Suprapubic skin (tissue), 4 donors: ENCODE measurements around the gene CNGA3. TPM values are rescaled to one million over a fixed set of nuclear protein-coding genes. Genes with fewer than 3 reads are reported as not detected.
A peak's percentile ranks its signal among the peaks of the same experiment; 100 is the strongest.

Source experiments
- DNase-seq, 2 donors: peaks; one replicate each; pipeline ENCODE4 v3.0.0-alpha.2; 2019; ENCODE audit warnings: low spot score in 2 of 2
- H3K27ac ChIP-seq: fragments of 200-600 bp; sonication (generic); one replicate; pipeline ENCODE4 v1.5.1; 2019
- H3K27me3 ChIP-seq: fragments of 200-600 bp; sonication (generic); one replicate; pipeline ENCODE4 v1.5.1; 2019
- H3K36me3 ChIP-seq: fragments of 200-600 bp; sonication (generic); one replicate; pipeline ENCODE4 v1.5.1; 2019
- H3K4me1 ChIP-seq: fragments of 200-600 bp; sonication (generic); one replicate; pipeline ENCODE4 v1.5.1; 2019
- H3K4me3 ChIP-seq: fragments of 200-600 bp; sonication (generic); one replicate; pipeline ENCODE4 v1.5.1; 2019; ENCODE audit warnings: mild to moderate bottlenecking
- H3K9me3 ChIP-seq: fragments of 200-600 bp; sonication (generic); one replicate; pipeline ENCODE4 v1.5.1; 2019
- CTCF ChIP-seq, 2 donors: fragments of 200-600 bp in 1 of 2; fragments of 450-650 bp in 1 of 2; sonication (generic) in 1 of 2; IDR thresholded peaks; one replicate each; pipeline ENCODE4 v1.5.1; 2016 to 2019; ENCODE audit warnings: antibody characterized with exemption in 2 of 2, mild to moderate bottlenecking in 1 of 2, moderate library complexity in 1 of 2
- EP300 ChIP-seq: sonication (generic); formaldehyde crosslinking; IDR thresholded peaks from one replicate; pipeline ENCODE4 v1.6.1; 2017; ENCODE audit warnings: antibody characterized with exemption
- POLR2A ChIP-seq, 2 donors: fragments of 450-650 bp; IDR thresholded peaks; one replicate each; pipeline ENCODE4 v1.6.1; 2017; ENCODE audit warnings: antibody characterized with exemption in 2 of 2, mild to moderate bottlenecking in 2 of 2, moderate library complexity in 2 of 2
- POLR2AphosphoS5 ChIP-seq, 3 donors: sonication (generic); formaldehyde crosslinking; IDR thresholded peaks; one replicate each; pipeline ENCODE4 v1.6.1; 2017; ENCODE audit warnings: antibody characterized with exemption in 3 of 3
- WGBS: methylation state at CpG from one replicate; pipeline ENCODE4 v1.1.5; 2018; 5-methylcytosine and 5-hydroxymethylcytosine counted together
- total RNA-seq, 4 donors: library from RNA; depleted of rRNA; stranded (reverse); fragments of >200 nt; gene quantifications; one replicate each; pipeline ENCODE4 v1.1.0, GENCODE V29; 2016

The CNGA3 gene
- total RNA-seq, 4 donors from 2014 or later: not detected

GRCh38 chr2:98387478-98387877 lies 41.2 kb downstream of the CNGA3 start:
- no peak for TF ChIP-seq POLR2AphosphoS5 (IDR thresholded peaks at IDR 0.05)
- TF ChIP-seq POLR2A (IDR thresholded peaks at IDR 0.05): no peak
- TF ChIP-seq CTCF (IDR thresholded peaks at IDR 0.05): no peak
- no peak for TF ChIP-seq EP300
- WGBS: 83% methylated on average over 16 of the region's 16 CpGs
- H3K27ac ChIP-seq: no peak overlapping the region

GRCh38 chr2:98388081-98388480 lies 41.8 kb downstream of the CNGA3 start:
- no peak overlapping the region for H3K4me3 ChIP-seq
- TF ChIP-seq CTCF (IDR thresholded peaks at IDR 0.05): no peak
- no peak for TF ChIP-seq EP300
- no peak for TF ChIP-seq POLR2A (IDR thresholded peaks at IDR 0.05)
- no peak for TF ChIP-seq POLR2AphosphoS5 (IDR thresholded peaks at IDR 0.05)
- peaks cover 4% of the 10 kb centered on the region for H3K27me3 ChIP-seq
- DNase-seq: peak in 1 of 2 donors; percentile 28
- 77% methylated on average over 15 of the region's 15 CpGs for WGBS
- no peaks in the 10 kb centered on the region for H3K9me3 ChIP-seq
- H3K27ac ChIP-seq: no peak overlapping the region
- no peaks in the 10 kb centered on the region for H3K4me1 ChIP-seq
- no peaks in the 10 kb centered on the region for H3K36me3 ChIP-seq

More at GRCh38 chr2:98387478-98387877, 41.2 kb downstream of the CNGA3 start:
- Histone ChIP-seq H3K4me3 (no peak overlapping the region), H3K4me1 (no peaks in the 10 kb centered on the region), H3K36me3 (no peaks in the 10 kb centered on the region), H3K9me3 (no peaks in the 10 kb centered on the region), H3K27me3 (peaks cover 4% of the 10 kb centered on the region)
- peak in 1 of 2 donors; percentile 49 for DNase-seq

- TF ChIP-seq CTCF (IDR thresholded peaks at IDR 0.05) (no peak), POLR2AphosphoS5 (IDR thresholded peaks at IDR 0.05) (no peak), EP300 (no peak), POLR2A (IDR thresholded peaks at IDR 0.05) (no peak)
- peak in 1 of 2 donors; percentile 63 for DNase-seq
- WGBS: 90% methylated on average over 10 of the region's 17 CpGs
These were observed 42.5 kb downstream of the CNGA3 start for GRCh38 chr2:98388601-98389250.

GRCh38 chr2:98389251-98389605 lies 43.0 kb downstream of the CNGA3 start:
- TF ChIP-seq POLR2AphosphoS5 (IDR thresholded peaks at IDR 0.05) (no peak), CTCF (IDR thresholded peaks at IDR 0.05) (no peak), POLR2A (IDR thresholded peaks at IDR 0.05) (no peak), EP300 (no peak)
- 83% methylated on average over 1 of the region's 4 CpGs for WGBS
- Histone ChIP-seq H3K27ac (no peak overlapping the region), H3K27me3 (peaks cover 3% of the 10 kb centered on the region), H3K36me3 (no peaks in the 10 kb centered on the region), H3K4me3 (no peak overlapping the region), H3K4me1 (no peaks in the 10 kb centered on the region), H3K9me3 (no peaks in the 10 kb centered on the region)
- peak in 1 of 2 donors; percentile 21 for DNase-seq

More at GRCh38 chr2:98388601-98389250, 42.5 kb downstream of the CNGA3 start:
- Histone ChIP-seq H3K4me1 (no peaks in the 10 kb centered on the region), H3K4me3 (no peak overlapping the region), H3K27me3 (peaks cover 4% of the 10 kb centered on the region), H3K9me3 (no peaks in the 10 kb centered on the region), H3K27ac (no peak overlapping the region), H3K36me3 (no peaks in the 10 kb centered on the region)

GRCh38 chr2:98390571-98391476 lies 44.6 kb downstream of the CNGA3 start:
- Histone ChIP-seq H3K9me3 (no peaks in the 10 kb centered on the region), H3K27ac (no peak overlapping the region), H3K36me3 (no peaks in the 10 kb centered on the region), H3K4me3 (no peak overlapping the region), H3K4me1 (no peaks in the 10 kb centered on the region), H3K27me3 (peaks cover 3% of the 10 kb centered on the region)
- TF ChIP-seq EP300 (no peak), POLR2A (IDR thresholded peaks at IDR 0.05) (no peak), CTCF (IDR thresholded peaks at IDR 0.05) (no peak), POLR2AphosphoS5 (IDR thresholded peaks at IDR 0.05) (no peak)
- WGBS: 69% methylated on average over 16 of the region's 19 CpGs
- DNase-seq: peak in 1 of 2 donors; percentile 61
